Esophagus (tissue), 2 donors: ENCODE measurements around the gene MARCHF3. TPM values are rescaled to one million over a fixed set of nuclear protein-coding genes. Genes with fewer than 3 reads are reported as not detected.

Source experiments
- H3K27ac ChIP-seq, 2 donors: one replicate each; pipeline ENCODE4 v1.5.1; 2013; ENCODE audit warnings: low read depth in 2 of 2, mild to moderate bottlenecking in 2 of 2, inconsistent platforms in 1 of 2, low read length in 1 of 2, moderate library complexity in 1 of 2
- H3K27me3 ChIP-seq, 2 donors: one replicate each; pipeline ENCODE4 v1.6.1; 2013; ENCODE audit warnings: low read length in 2 of 2, control low read depth in 1 of 2, mild to moderate bottlenecking in 1 of 2; ENCODE audit not compliant: insufficient read depth in 2 of 2, control insufficient read depth in 1 of 2
- H3K36me3 ChIP-seq, 2 donors: one replicate each; pipeline ENCODE4 v1.6.1; 2013; ENCODE audit warnings: low read length in 1 of 2; ENCODE audit not compliant: control insufficient read depth in 2 of 2, insufficient read depth in 2 of 2
- H3K4me1 ChIP-seq, 2 donors: one replicate each; pipeline ENCODE4 v1.6.1; 2013; ENCODE audit warnings: low read length in 1 of 2; ENCODE audit not compliant: control insufficient read depth in 2 of 2, insufficient read depth in 2 of 2
- H3K4me3 ChIP-seq, 2 donors: one replicate each; pipeline ENCODE4 v1.5.1; 2013; ENCODE audit warnings: low read length in 2 of 2, mild to moderate bottlenecking in 2 of 2, low read depth in 1 of 2, moderate library complexity in 1 of 2
- H3K9me3 ChIP-seq, 2 donors: one replicate each; pipeline ENCODE4 v1.6.1; 2013; ENCODE audit warnings: mild to moderate bottlenecking in 2 of 2, low read depth in 1 of 2, low read length in 1 of 2, moderate library complexity in 1 of 2; ENCODE audit not compliant: control insufficient read depth in 2 of 2, insufficient read depth in 1 of 2
- WGBS, 2 donors: extraction: QIAGEN DNeasy Blood & Tissue Kit; methylation state at CpG; one replicate each; pipeline ENCODE4 v1.1.7; 2013; 5-methylcytosine and 5-hydroxymethylcytosine counted together
- polyA plus RNA-seq, 2 donors: library from polyadenylated mRNA; stranded (reverse); fragments of 200-250 nt; gene quantifications; one replicate each; pipeline ENCODE4 v1.2.3, GENCODE V29; 2013
- donor health status: healthy with polysubstance abuse.
- donor health status: Bipolar disorder and iron deficiency.

Gene MARCHF3
- polyA plus RNA-seq: 1 to 10 TPM; 1.5 to 2.4 TPM

- H3K4me1 ChIP-seq: peaks cover 3 to 5% of the 10 kb centered on the region in 2 donors
- H3K36me3 ChIP-seq: no peaks in the 10 kb centered on the region
- peak within 1 kb of the TSS; percentile 79 to 85 for H3K27ac ChIP-seq
- no peaks in the 10 kb centered on the region for H3K9me3 ChIP-seq
- peak within 1 kb of the TSS; percentile 65 to 84 for H3K4me3 ChIP-seq
- H3K27me3 ChIP-seq: no peaks in the 10 kb centered on the region
- WGBS, 2 donors: 0 to 1% methylated on average over 91 to 97 of the region's 97 CpGs
These were observed at the start of gene MARCHF3 for GRCh38 chr5:127030259-127031146. TSS of gene MARCHF3 (minus strand) at chr5:127030558. CDS start at chr5:126918171, 112,387 bp downstream.

GRCh38 chr5:127079994-127080491 lies 49.7 kb upstream of the MARCHF3 start:
- WGBS, 2 donors: 34 to 38% methylated on average over 9 of the region's 9 CpGs
- peaks cover 0 to 3% of the 10 kb centered on the region in 2 donors for H3K4me1 ChIP-seq
- no peaks in the 10 kb centered on the region for H3K36me3 ChIP-seq
- no peaks in the 10 kb centered on the region for H3K27me3 ChIP-seq
- H3K4me3 ChIP-seq: no peak overlapping the region
- no peaks in the 10 kb centered on the region for H3K9me3 ChIP-seq
- no peak overlapping the region for H3K27ac ChIP-seq

GRCh38 chr5:127077366-127077765 lies 47.0 kb upstream of the MARCHF3 start:
- Histone ChIP-seq H3K36me3 (no peaks in the 10 kb centered on the region), H3K27ac (no peak overlapping the region), H3K27me3 (no peaks in the 10 kb centered on the region), H3K9me3 (no peaks in the 10 kb centered on the region), H3K4me3 (no peak overlapping the region), H3K4me1 (peaks cover 0 to 3% of the 10 kb centered on the region in 2 donors)
- WGBS, 2 donors: 63 to 81% methylated on average over 1 of the region's 1 CpG

GRCh38 chr5:127076315-127077129 lies 46.2 kb upstream of the MARCHF3 start:
- no peaks in the 10 kb centered on the region for H3K27me3 ChIP-seq
- H3K4me3 ChIP-seq: no peak overlapping the region
- 58 to 64% methylated on average over 4 of the region's 4 CpGs for WGBS, 2 donors
- no peak overlapping the region for H3K27ac ChIP-seq
- no peaks in the 10 kb centered on the region for H3K9me3 ChIP-seq
- no peaks in the 10 kb centered on the region for H3K36me3 ChIP-seq
- H3K4me1 ChIP-seq: peaks cover 0 to 3% of the 10 kb centered on the region in 2 donors

GRCh38 chr5:127074466-127074865 lies 44.1 kb upstream of the MARCHF3 start:
- no peak overlapping the region for H3K27ac ChIP-seq
- H3K27me3 ChIP-seq: no peaks in the 10 kb centered on the region
- no peaks in the 10 kb centered on the region for H3K36me3 ChIP-seq
- H3K9me3 ChIP-seq: no peaks in the 10 kb centered on the region
- no peak overlapping the region for H3K4me3 ChIP-seq
- no peaks in the 10 kb centered on the region for H3K4me1 ChIP-seq
- 81 to 89% methylated on average over 3 of the region's 3 CpGs for WGBS, 2 donors

- WGBS, 2 donors: 19 to 20% methylated on average over 56 of the region's 56 CpGs
- Histone ChIP-seq H3K27me3 (no peaks in the 10 kb centered on the region), H3K27ac (peak within 1 kb of the TSS in 1 of 2 donors; percentile 57), H3K4me3 (peak within 1 kb of the TSS; percentile 65 to 71), H3K9me3 (no peaks in the 10 kb centered on the region), H3K4me1 (no peaks in the 10 kb centered on the region), H3K36me3 (no peaks in the 10 kb centered on the region)
These were observed 42.8 kb upstream of the MARCHF3 start, which contains the start of gene C5orf63 for GRCh38 chr5:127072861-127073846. TSS of gene C5orf63 (minus strand) at chr5:127073502. CDS start at chr5:127058995, 14,507 bp downstream.

- Histone ChIP-seq H3K4me3 (no peak overlapping the region), H3K27me3 (no peaks in the 10 kb centered on the region), H3K4me1 (no peaks in the 10 kb centered on the region), H3K27ac (no peak overlapping the region), H3K9me3 (no peaks in the 10 kb centered on the region), H3K36me3 (no peaks in the 10 kb centered on the region)
- 87 to 89% methylated on average over 2 of the region's 2 CpGs for WGBS, 2 donors
These were observed 39.9 kb upstream of the MARCHF3 start for GRCh38 chr5:127070243-127070642.

GRCh38 chr5:127068493-127069214 lies 38.3 kb upstream of the MARCHF3 start:
- Histone ChIP-seq H3K4me3 (no peak overlapping the region), H3K9me3 (no peaks in the 10 kb centered on the region), H3K27ac (no peak overlapping the region), H3K4me1 (peaks cover 0 to 3% of the 10 kb centered on the region in 2 donors), H3K36me3 (no peaks in the 10 kb centered on the region), H3K27me3 (no peaks in the 10 kb centered on the region)
- 54 to 62% methylated on average over 2 of the region's 2 CpGs for WGBS, 2 donors
